Sigmoid colon (tissue), 4 donors: Measurements from ENCODE around the gene MKNK1.

Source experiments
- EP300 ChIP-seq, 4 donors: sonication (generic); formaldehyde crosslinking; IDR thresholded peaks; one replicate each; pipeline ENCODE4 v1.6.1; 2017; ENCODE audit warnings: antibody characterized with exemption in 4 of 4
- POLR2A ChIP-seq, 2 donors: fragments of 450-650 bp; IDR thresholded peaks; one replicate each; pipeline ENCODE4 v1.6.1; 2016; ENCODE audit warnings: antibody characterized with exemption in 2 of 2, mild to moderate bottlenecking in 2 of 2, moderate library complexity in 2 of 2

DNA sequence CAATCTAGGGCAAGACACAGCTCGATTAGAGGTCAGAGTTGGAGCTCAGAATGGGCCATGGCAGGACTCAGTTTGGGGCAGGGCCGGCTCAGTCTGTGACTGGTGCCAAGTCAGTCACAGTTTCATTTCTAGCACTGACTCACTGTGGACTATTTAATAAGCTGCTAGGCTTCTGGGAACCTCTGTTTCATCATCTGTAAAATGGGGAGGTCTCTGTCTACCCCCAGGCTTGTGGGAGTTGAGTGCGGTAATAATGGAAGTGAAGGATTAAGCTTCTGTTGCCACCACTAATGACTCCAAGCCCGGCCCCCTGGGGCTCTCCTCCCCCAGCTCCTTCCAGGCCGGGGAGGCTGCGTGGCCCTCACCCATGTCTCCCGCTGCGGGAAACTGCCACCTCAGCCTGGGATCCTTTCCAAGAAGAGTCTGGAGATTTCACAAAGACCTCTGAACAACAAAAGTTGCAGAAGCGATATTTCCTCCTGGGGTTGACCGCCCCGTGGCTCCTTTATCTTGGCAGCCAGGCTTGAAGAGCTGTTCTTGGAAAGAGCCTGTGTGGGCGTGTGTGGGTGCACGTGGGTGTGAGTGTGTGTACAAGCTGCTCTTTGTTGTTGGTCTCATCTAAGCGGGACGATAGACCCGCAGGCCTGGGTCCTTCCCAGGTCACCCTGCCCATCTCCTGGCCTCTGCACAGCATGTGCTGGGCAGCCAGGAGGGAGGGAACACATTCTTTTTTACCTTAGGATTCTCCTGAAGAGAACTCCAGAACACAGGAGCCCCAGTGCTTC, 81.7 kb downstream of the MKNK1 start:
- no peak for TF ChIP-seq POLR2A (IDR thresholded peaks at IDR 0.05)
- no peak for TF ChIP-seq EP300 (IDR thresholded peaks at IDR 0.05)
